Neural crest cell (in vitro differentiated cells): ENCODE results near the gene GRPR. TPM values are rescaled to one million over a fixed set of nuclear protein-coding genes. Genes with fewer than 3 reads are reported as not detected.

Experiments used
- DNase-seq: peaks from one replicate; pipeline ENCODE4 v3.0.0; 2021; ENCODE audit warnings: low read depth, mixed read lengths, low spot score
- H3K27ac Mint-ChIP-seq: one replicate; pipeline ENCODE4 v1.8.0; 2021; ENCODE audit warnings: mild to moderate bottlenecking, mixed read lengths; ENCODE audit not compliant: unreplicated experiment
- H3K27me3 Mint-ChIP-seq: 2 replicates; pipeline ENCODE4 v1.8.0; 2021; ENCODE audit warnings: low read depth, mild to moderate bottlenecking, mixed read lengths
- H3K36me3 Mint-ChIP-seq: 2 replicates; pipeline ENCODE4 v1.8.0; 2021; ENCODE audit warnings: low read depth, mild to moderate bottlenecking, mixed read lengths
- H3K4me1 Mint-ChIP-seq: 2 replicates; pipeline ENCODE4 v1.8.0; 2021; ENCODE audit warnings: mixed read lengths
- H3K4me3 Mint-ChIP-seq: one replicate; pipeline ENCODE4 v1.8.0; 2021; ENCODE audit warnings: mild to moderate bottlenecking, mixed read lengths
- H3K9me3 Mint-ChIP-seq: 2 replicates; pipeline ENCODE4 v1.8.0; 2021; ENCODE audit warnings: mixed read lengths
- CTCF ChIP-seq: fragments of 200-600 bp; sonication (generic); conservative IDR thresholded peaks from 2 replicates; pipeline ENCODE4 v1.5.0; 2021; ENCODE audit warnings: antibody characterized with exemption, mild to moderate bottlenecking
- total RNA-seq: library from RNA; stranded (reverse); gene quantifications from 2 replicates; pipeline ENCODE4 v1.2.1, GENCODE V29; 2021

Gene GRPR
- total RNA-seq, 1 donor from 2014 or later: 0.68 TPM

GRCh38 chrX:16202943-16203342, 79.6 kb downstream of the GRPR start:
- Mint-ChIP-seq H3K4me3 (no peak overlapping the region), H3K27me3 (peaks cover 3% of the 10 kb centered on the region), H3K27ac (no peak overlapping the region), H3K9me3 (peaks cover 5% of the 10 kb centered on the region), H3K36me3 (no peaks in the 10 kb centered on the region), H3K4me1 (no peaks in the 10 kb centered on the region)
- TF ChIP-seq CTCF: no peak
- DNase-seq: no peak

Other genes with a start within 250 kb of the GRPR start
- 0.30 TPM in 1 of 2 replicates, not detected in the other for gene MAGEB17, start 43.9 kb downstream of the GRPR start, total RNA-seq